HCT116 (cell line): ENCODE results near the gene TBC1D16.

Experiments
- CEBPB ChIP-seq: IDR thresholded peaks from 2 replicates; pipeline ENCODE4 v1.6.1; 2012; ENCODE audit warnings: low read depth
- CTCF ChIP-seq, 3 experiments: fragments of 200-600 bp in 1 of 3; sonication (generic) in 1 of 3; IDR thresholded peaks in 2 of 3; conservative IDR thresholded peaks in 1 of 3; 2 replicates each; pipeline ENCODE4 v1.5.1; 2012 to 2017; ENCODE audit warnings: low read depth in 2 of 3, low read length in 2 of 3, antibody characterized with exemption in 1 of 3, borderline replicate concordance in 1 of 3, control low read depth in 1 of 3, mild to moderate bottlenecking in 1 of 3, mixed read lengths in 1 of 3, mixed run types in 1 of 3, moderate library complexity in 1 of 3; ENCODE audit not compliant: insufficient read depth in 1 of 3
- EZH2 ChIP-seq: fragments of 200-600 bp; sonication (generic); IDR thresholded peaks from 2 replicates; pipeline ENCODE4 v1.6.1; 2017; ENCODE audit warnings: antibody characterized with exemption, mixed run types
- EZH2phosphoT487 ChIP-seq: fragments of 200-600 bp; IDR thresholded peaks from 2 replicates; pipeline ENCODE4 v1.6.1; 2018; ENCODE audit warnings: antibody characterized with exemption, borderline replicate concordance
- JUND ChIP-seq: IDR thresholded peaks from 2 replicates; pipeline ENCODE4 v1.6.1; 2012
- MAX ChIP-seq: IDR thresholded peaks from 2 replicates; pipeline ENCODE4 v1.6.1; 2012
- POLR2A ChIP-seq: IDR thresholded peaks from 2 replicates; pipeline ENCODE4 v1.7.0; 2011; ENCODE audit warnings: borderline replicate concordance; ENCODE audit not compliant: insufficient read depth, insufficient read length; ENCODE audit errors: extremely low read depth
- POLR2AphosphoS5 ChIP-seq: IDR thresholded peaks from 2 replicates; pipeline ENCODE4 v1.6.1; 2011; ENCODE audit warnings: mild to moderate bottlenecking, low read depth, low read length, moderate library complexity
- RAD21 ChIP-seq: IDR thresholded peaks from 2 replicates; pipeline ENCODE4 v1.6.1; 2012; ENCODE audit warnings: low read depth, mild to moderate bottlenecking
- REST ChIP-seq: IDR thresholded peaks from 2 replicates; pipeline ENCODE4 v1.6.1; 2012; ENCODE audit warnings: low read depth
- SIN3A ChIP-seq: IDR thresholded peaks from 2 replicates; pipeline ENCODE4 v1.6.1; 2012; ENCODE audit warnings: low read depth
- SP1 ChIP-seq: IDR thresholded peaks from 2 replicates; pipeline ENCODE4 v1.6.1; 2012; ENCODE audit warnings: low read depth
- ZNF274 ChIP-seq: fragments of 200-500 bp; sonication (Bioruptor generic); IDR thresholded peaks from 2 replicates; pipeline ENCODE4 v1.6.1; 2014; ENCODE audit warnings: mild to moderate bottlenecking, low read depth, low read length, inconsistent platforms
- TF ChIP-seq, protein P1 (sequence below): IDR thresholded peaks from 2 replicates; pipeline ENCODE4 v1.6.1; 2012

DNA sequence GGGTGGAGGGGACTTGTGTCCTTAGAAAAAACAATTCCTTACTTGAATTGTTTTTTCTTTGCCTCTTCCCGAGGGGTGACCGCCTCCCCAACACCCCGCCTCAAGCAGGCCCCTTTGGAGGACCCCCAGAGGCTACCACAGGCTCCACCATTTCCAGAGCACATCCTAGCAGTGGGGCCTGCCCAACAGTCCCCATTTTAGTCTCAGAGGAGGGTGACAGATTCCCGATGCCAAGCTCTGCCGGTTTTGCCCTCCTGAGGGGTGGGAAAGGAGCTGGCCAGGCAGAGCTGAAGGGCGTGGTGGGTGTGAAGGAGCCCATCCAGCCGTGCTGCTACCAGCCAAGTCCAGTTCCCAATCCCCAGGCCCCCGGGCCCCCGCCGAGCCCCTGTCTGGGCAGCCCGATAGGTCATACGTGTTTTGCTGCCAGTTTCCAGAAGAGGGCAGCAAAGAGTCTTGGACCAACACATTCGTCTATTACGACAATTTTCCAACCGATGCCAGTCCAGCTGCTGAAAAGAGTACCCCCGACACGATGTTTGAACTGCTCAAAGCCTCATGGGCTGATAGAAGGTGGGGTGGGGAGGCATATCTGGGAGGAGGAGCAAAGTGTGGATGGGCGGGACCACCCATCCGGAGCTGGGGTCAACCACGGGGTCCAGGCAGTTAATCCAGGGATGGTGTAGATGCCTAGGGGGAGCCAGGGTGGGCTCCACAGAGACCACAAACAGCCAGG, 46.9 kb upstream of the TBC1D16 start:
- TF ChIP-seq CTCF (IDR thresholded peaks at IDR 0.05 in 2 of 3, conservative IDR thresholded peaks at IDR 0.05 in 1 of 3; ENCODE audit: borderline replicate concordance in 1 of 3, insufficient read depth in 1 of 3, low read depth in 2 of 3, low read length in 2 of 3) (peak; percentile 78 to 93 (median 85)), JUND (no peak), SP1 (no peak), RAD21 (peak; percentile 86), CEBPB (no peak), EZH2 (no peak), POLR2AphosphoS5 (no peak), POLR2A (no peak), EZH2phosphoT487 (no peak), ZNF274 (no peak), MAX (no peak), REST (no peak), SIN3A (no peak)
- TF ChIP-seq, protein P1, sequence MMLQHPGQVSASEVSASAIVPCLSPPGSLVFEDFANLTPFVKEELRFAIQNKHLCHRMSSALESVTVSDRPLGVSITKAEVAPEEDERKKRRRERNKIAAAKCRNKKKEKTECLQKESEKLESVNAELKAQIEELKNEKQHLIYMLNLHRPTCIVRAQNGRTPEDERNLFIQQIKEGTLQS = no peak
